ENCODE results near the gene KCNB1.

Gene KCNB1

DNA sequence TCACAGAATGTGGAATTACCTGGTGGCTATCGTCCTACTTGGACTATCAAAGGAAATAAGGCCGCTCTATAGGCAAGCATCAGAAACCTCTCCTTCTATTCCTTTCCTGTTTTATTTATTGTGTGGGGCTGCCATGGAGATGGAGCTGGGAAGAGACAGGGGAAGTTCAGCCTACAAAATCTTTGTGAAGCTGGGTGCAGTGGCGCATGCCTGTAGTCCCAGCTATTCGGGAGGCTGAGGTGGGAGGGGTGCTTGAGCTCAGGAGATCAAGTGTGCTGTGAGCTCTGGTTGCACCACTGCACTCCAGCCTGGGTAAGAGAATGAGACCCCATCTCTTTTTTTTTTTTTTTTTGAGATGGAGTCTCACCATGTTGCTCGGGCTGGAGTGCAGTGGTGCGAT is 60.3 kb downstream of the KCNB1 start:
- Histone ChIP-seq H3K27ac (no peak overlapping the region), H3K27me3 (no peaks in the 10 kb centered on the region), H3K9me3 (no peaks in the 10 kb centered on the region), H3K36me3 (no peaks in the 10 kb centered on the region), H3K4me1 (peaks cover 0 to 32% (median 20%) of the 10 kb centered on the region in 4 donors), H3K4me3 (no peak overlapping the region)
- no peak for DNase-seq
- TF ChIP-seq, protein P1, sequence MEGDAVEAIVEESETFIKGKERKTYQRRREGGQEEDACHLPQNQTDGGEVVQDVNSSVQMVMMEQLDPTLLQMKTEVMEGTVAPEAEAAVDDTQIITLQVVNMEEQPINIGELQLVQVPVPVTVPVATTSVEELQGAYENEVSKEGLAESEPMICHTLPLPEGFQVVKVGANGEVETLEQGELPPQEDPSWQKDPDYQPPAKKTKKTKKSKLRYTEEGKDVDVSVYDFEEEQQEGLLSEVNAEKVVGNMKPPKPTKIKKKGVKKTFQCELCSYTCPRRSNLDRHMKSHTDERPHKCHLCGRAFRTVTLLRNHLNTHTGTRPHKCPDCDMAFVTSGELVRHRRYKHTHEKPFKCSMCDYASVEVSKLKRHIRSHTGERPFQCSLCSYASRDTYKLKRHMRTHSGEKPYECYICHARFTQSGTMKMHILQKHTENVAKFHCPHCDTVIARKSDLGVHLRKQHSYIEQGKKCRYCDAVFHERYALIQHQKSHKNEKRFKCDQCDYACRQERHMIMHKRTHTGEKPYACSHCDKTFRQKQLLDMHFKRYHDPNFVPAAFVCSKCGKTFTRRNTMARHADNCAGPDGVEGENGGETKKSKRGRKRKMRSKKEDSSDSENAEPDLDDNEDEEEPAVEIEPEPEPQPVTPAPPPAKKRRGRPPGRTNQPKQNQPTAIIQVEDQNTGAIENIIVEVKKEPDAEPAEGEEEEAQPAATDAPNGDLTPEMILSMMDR (IDR thresholded peaks at IDR 0.05) = no peak
- intact Hi-C loops (cut with DNase I; ENCODE audit: low total_unique reads) = no loop called here

DNA sequence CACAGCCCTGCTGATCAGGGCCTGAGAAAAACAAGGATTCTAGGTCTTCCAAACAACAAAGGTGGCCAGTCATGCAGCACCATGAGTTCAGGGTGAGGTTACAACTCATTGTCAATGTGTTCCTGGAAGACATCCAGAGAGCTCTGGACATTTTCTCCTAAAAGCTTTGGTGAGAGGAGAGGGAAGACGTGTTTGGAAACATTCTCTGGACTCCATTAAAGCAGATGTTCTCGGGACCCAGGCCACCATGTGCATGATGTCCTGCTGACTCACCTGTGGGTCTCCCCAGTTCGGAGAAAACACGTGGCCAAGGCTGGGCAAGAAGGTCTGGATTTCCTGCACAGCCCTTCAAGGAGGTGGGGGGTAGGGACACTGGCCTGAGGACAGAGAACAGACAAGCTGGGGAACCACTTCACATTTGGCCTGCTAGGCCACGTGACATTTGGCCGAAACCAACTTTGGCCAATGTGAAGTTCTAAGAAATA is 61.6 kb downstream of the KCNB1 start:
- H3K9me3 ChIP-seq = no peaks in the 10 kb centered on the region
- peaks cover 0 to 29% (median 19%) of the 10 kb centered on the region in 4 donors for H3K4me1 ChIP-seq
- peak; percentile 76 to 82 for DNase-seq
- H3K27ac ChIP-seq = no peak overlapping the region
- H3K27me3 ChIP-seq = no peaks in the 10 kb centered on the region
- H3K4me3 ChIP-seq = no peak overlapping the region
- intact Hi-C loops (cut with DNase I; ENCODE audit: low total_unique reads) = no loop called here
- H3K36me3 ChIP-seq = no peaks in the 10 kb centered on the region
- TF ChIP-seq, protein P1 (IDR thresholded peaks at IDR 0.05) = no peak

DNA sequence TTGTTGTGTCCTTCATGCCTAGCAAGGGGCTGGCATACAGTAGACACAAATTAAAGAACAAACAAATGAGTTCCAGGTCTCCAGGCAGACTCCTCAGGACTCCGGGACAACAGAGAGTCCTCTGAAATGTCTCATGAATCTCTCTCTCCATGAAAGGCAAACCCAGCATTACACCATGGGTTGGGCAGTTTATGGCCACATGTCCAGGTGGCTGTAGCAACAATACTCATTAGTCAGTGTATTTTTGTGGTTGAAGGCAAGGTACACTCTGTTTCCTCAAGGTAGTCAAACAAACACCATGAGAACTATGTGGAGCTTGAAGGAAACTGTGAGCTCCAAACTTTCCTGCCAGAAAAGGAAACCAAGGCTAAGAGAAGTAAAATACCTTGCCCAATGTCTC is 62.2 kb downstream of the KCNB1 start:
- Histone ChIP-seq H3K36me3 (no peaks in the 10 kb centered on the region), H3K27me3 (no peaks in the 10 kb centered on the region), H3K9me3 (no peaks in the 10 kb centered on the region), H3K4me3 (no peak overlapping the region), H3K27ac (no peak overlapping the region), H3K4me1 (peaks cover 0 to 29% (median 19%) of the 10 kb centered on the region in 4 donors)
- intact Hi-C loops (cut with DNase I; ENCODE audit: low total_unique reads) = no loop called here
- TF ChIP-seq, protein P1 (IDR thresholded peaks at IDR 0.05) = no peak
- DNase-seq = no peak

DNA sequence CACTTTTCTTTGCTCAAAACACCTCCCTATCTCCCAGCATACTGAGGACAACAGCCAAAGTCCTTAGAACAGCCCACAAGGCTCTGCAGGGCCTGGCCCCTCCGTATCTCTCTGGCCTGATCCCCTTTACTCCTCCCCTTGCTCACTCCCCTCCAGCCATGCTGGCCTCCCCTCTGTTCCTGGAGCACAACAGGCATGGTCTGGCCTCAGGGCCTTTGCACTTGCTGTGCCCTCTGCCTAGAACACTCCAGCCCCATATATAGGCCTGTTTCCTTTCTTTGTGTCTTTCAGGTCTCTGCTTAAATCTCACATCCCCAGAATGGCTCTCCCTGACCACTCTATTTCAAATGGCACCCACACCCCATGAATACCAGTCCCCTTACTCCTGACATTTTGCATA is 62.7 kb downstream of the KCNB1 start:
- Histone ChIP-seq H3K9me3 (no peaks in the 10 kb centered on the region), H3K4me1 (peaks cover 0 to 29% (median 19%) of the 10 kb centered on the region in 4 donors), H3K27me3 (no peaks in the 10 kb centered on the region), H3K4me3 (no peak overlapping the region), H3K36me3 (no peaks in the 10 kb centered on the region), H3K27ac (no peak overlapping the region)
- DNase-seq = no peak
- TF ChIP-seq, protein P1 (IDR thresholded peaks at IDR 0.05) = no peak
- intact Hi-C loops (cut with DNase I; ENCODE audit: low total_unique reads) = no loop called here

DNA sequence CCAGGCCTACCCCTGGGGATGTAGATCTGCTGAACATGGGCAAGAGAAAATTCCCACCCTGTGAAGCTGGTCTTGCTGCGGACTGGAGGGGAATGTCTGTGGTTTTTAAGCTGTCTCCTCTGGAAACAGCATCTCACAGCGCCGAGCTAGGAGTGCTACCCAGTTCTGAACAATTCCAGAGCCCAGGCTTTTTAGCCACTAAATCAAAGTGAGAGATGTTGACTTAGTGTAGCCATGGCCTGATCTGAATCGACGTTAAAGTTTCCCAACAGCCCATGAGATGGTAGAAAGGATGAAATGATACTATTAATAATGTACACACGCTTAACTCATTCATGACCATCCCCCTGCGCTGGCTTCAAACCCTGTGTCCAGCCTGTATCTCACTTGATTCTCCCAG is 63.7 kb downstream of the KCNB1 start:
- TF ChIP-seq, protein P1 (IDR thresholded peaks at IDR 0.05) = no peak
- no peak for DNase-seq
- Histone ChIP-seq H3K9me3 (no peaks in the 10 kb centered on the region), H3K27ac (peak overlapping the region; percentile 53), H3K27me3 (no peaks in the 10 kb centered on the region), H3K36me3 (no peaks in the 10 kb centered on the region), H3K4me3 (no peak overlapping the region), H3K4me1 (peaks cover 0 to 31% (median 21%) of the 10 kb centered on the region in 4 donors)
- intact Hi-C loops (cut with DNase I; ENCODE audit: low total_unique reads) = no loop called here

All from tibial artery (tissue), 4 donors.